GM18519 (cell line): ENCODE results near the gene GIPC2.
"Not testable (repeated sequence)": the region's sequence is repeated elsewhere in the genome, so short reads cannot be mapped to it uniquely, and the experiment has no call there.

Source experiments
- ATAC-seq: cut with Tn5 transposase; IDR thresholded peaks from one replicate; pipeline ENCODE4 v1.9.1; 2021; ENCODE audit warnings: mild to moderate bottlenecking, moderate library complexity; ENCODE audit not compliant: unreplicated experiment, low FRiP score

Gene GIPC2

GRCh38 chr1:78045926-78046778 lies at the start of gene GIPC2:
Gene GIPC2, plus strand, starts transcription at chr1:78045966. Its CDS starts 129 bp downstream, at chr1:78046095.
- ATAC-seq, result no peak

- no peak for ATAC-seq
Measured at GRCh38 chr1:77996734-77997133, 49.0 kb upstream of the GIPC2 start.

GRCh38 chr1:78000536-78000935 lies 45.2 kb upstream of the GIPC2 start:
- not testable (repeated sequence) for ATAC-seq

- ATAC-seq, result no peak
Measured at GRCh38 chr1:78003070-78003746, 42.6 kb upstream of the GIPC2 start.

- peak; percentile 31 for ATAC-seq
Measured at GRCh38 chr1:78003882-78004718, 41.7 kb upstream of the GIPC2 start.

- ATAC-seq, result peak; percentile 98
Measured at GRCh38 chr1:78004719-78005447, 40.9 kb upstream of the GIPC2 start, which contains the start of gene DNAJB4. Gene DNAJB4, plus strand, starts transcription at chr1:78004939. Its CDS starts 172 bp downstream, at chr1:78005111.

GRCh38 chr1:78005448-78005722 lies 40.4 kb upstream of the GIPC2 start:
- no peak for ATAC-seq

- no peak for ATAC-seq
Measured at GRCh38 chr1:78005755-78006154, 40.0 kb upstream of the GIPC2 start.

GRCh38 chr1:78006521-78006920 lies 39.2 kb upstream of the GIPC2 start:
- no peak for ATAC-seq

- no peak for ATAC-seq
Measured at GRCh38 chr1:78007677-78008341, 38.0 kb upstream of the GIPC2 start.

- ATAC-seq, result no peak
Measured at GRCh38 chr1:78009276-78009675, 36.5 kb upstream of the GIPC2 start.

GRCh38 chr1:78009836-78010235 lies 35.9 kb upstream of the GIPC2 start:
- ATAC-seq, result no peak

- ATAC-seq, result no peak
Measured at GRCh38 chr1:78011050-78011449, 34.7 kb upstream of the GIPC2 start.

GRCh38 chr1:78015148-78015547 lies 30.6 kb upstream of the GIPC2 start:
- ATAC-seq, result no peak

- ATAC-seq, result no peak
Measured at GRCh38 chr1:78019024-78019423, 26.7 kb upstream of the GIPC2 start.

GRCh38 chr1:78021134-78021533 lies 24.6 kb upstream of the GIPC2 start:
- not testable (repeated sequence) for ATAC-seq

GRCh38 chr1:78029793-78030192 lies 16.0 kb upstream of the GIPC2 start:
- ATAC-seq, result no peak

- no peak for ATAC-seq
Measured at GRCh38 chr1:78032996-78033796, 12.6 kb upstream of the GIPC2 start.

- ATAC-seq, result no peak
Measured at GRCh38 chr1:78033797-78034172, 12.0 kb upstream of the GIPC2 start.
